ENCODE data around the gene SACS.

Gene SACS

GRCh38 chr13:23385931-23386330 is 47.6 kb downstream of the SACS start:
- no peak overlapping the region for H3K18ac ChIP-seq (ENCODE audit: low read depth in 1 of 2, low read length in 2 of 2)
- no peak overlapping the region for H3K4me3 ChIP-seq (ENCODE audit: insufficient read depth in 1 of 2, low read depth in 1 of 2, low read length in 2 of 2)
- no peak overlapping the region for H4K91ac ChIP-seq (ENCODE audit: low read length)
- no peak overlapping the region for H3K27ac ChIP-seq (ENCODE audit: low read length, poor library complexity, severe bottlenecking)
- no peak overlapping the region for H3K23ac ChIP-seq (ENCODE audit: low read length in 2 of 2)
- H3K4me2 ChIP-seq (ENCODE audit: low read length, poor library complexity, severe bottlenecking) = no peak overlapping the region
- no peak overlapping the region for H2AFZ ChIP-seq (ENCODE audit: low read depth, low read length)
- no peak overlapping the region for H4K8ac ChIP-seq (ENCODE audit: low read length)
- WGBS = 94% methylated on average over 3 of the region's 3 CpGs
- no peak overlapping the region for H2BK15ac ChIP-seq (ENCODE audit: low read depth, poor library complexity, severe bottlenecking)
- no peaks in the 10 kb centered on the region for H3K9me3 ChIP-seq (ENCODE audit: control insufficient read depth, low read length)
- no peak overlapping the region for H3K9ac ChIP-seq (ENCODE audit: low read length)
- H2BK120ac ChIP-seq (ENCODE audit: low read depth, low read length) = no peak overlapping the region
- H3K36me3 ChIP-seq (ENCODE audit: control insufficient read depth in 1 of 2, insufficient read depth in 2 of 2, low read depth in 1 of 2, low read length in 2 of 2) = no peaks in the 10 kb centered on the region
- DNase-seq = no peak
- no peaks in the 10 kb centered on the region for H3K27me3 ChIP-seq (ENCODE audit: control insufficient read depth in 1 of 2, insufficient read depth in 1 of 2, low read length in 2 of 2)
- no peak overlapping the region for H2BK5ac ChIP-seq (ENCODE audit: low read depth, low read length, poor library complexity, severe bottlenecking)
- no peak overlapping the region for H2AK5ac ChIP-seq (ENCODE audit: low read length, severe bottlenecking)
- H3K14ac ChIP-seq (ENCODE audit: low read length in 2 of 2) = no peak overlapping the region
- H3K4me1 ChIP-seq (ENCODE audit: control insufficient read depth, insufficient read depth, low read depth, low read length) = peaks cover 3% of the 10 kb centered on the region
- no peak overlapping the region for H3K4ac ChIP-seq (ENCODE audit: low read depth in 1 of 2, low read length in 2 of 2)
- peaks cover 10% of the 10 kb centered on the region for H3K79me1 ChIP-seq (replicated peaks; ENCODE audit: low read length, poor library complexity, severe bottlenecking)
- no peak overlapping the region for H2BK12ac ChIP-seq (ENCODE audit: low read length in 2 of 2)

- no peaks in the 10 kb centered on the region for H3K36me3 ChIP-seq (ENCODE audit: control insufficient read depth in 1 of 2, insufficient read depth in 2 of 2, low read depth in 1 of 2, low read length in 2 of 2)
- H3K27me3 ChIP-seq (ENCODE audit: control insufficient read depth in 1 of 2, insufficient read depth in 1 of 2, low read length in 2 of 2) = no peaks in the 10 kb centered on the region
- H3K4me3 ChIP-seq (ENCODE audit: insufficient read depth in 1 of 2, low read depth in 1 of 2, low read length in 2 of 2) = no peak overlapping the region
- H3K23ac ChIP-seq (ENCODE audit: low read length in 2 of 2) = no peak overlapping the region
- H3K9me3 ChIP-seq (ENCODE audit: control insufficient read depth, low read length) = no peaks in the 10 kb centered on the region
- no peak overlapping the region for H3K14ac ChIP-seq (ENCODE audit: low read length in 2 of 2)
- no peak overlapping the region for H3K18ac ChIP-seq (ENCODE audit: low read depth in 1 of 2, low read length in 2 of 2)
- H2BK15ac ChIP-seq (ENCODE audit: low read depth, poor library complexity, severe bottlenecking) = no peak overlapping the region
- peak overlapping the region; percentile 18 for H3K27ac ChIP-seq (ENCODE audit: low read length, poor library complexity, severe bottlenecking)
- H2AFZ ChIP-seq (ENCODE audit: low read depth, low read length) = no peak overlapping the region
- no peak overlapping the region for H2BK120ac ChIP-seq (ENCODE audit: low read depth, low read length)
- H4K8ac ChIP-seq (ENCODE audit: low read length) = no peak overlapping the region
- H3K4ac ChIP-seq (ENCODE audit: low read depth in 1 of 2, low read length in 2 of 2) = no peak overlapping the region
- H3K4me1 ChIP-seq (ENCODE audit: control insufficient read depth, insufficient read depth, low read depth, low read length) = peaks cover 4% of the 10 kb centered on the region
- no peak overlapping the region for H2BK12ac ChIP-seq (ENCODE audit: low read length in 2 of 2)
- H4K91ac ChIP-seq (ENCODE audit: low read length) = no peak overlapping the region
- H2AK5ac ChIP-seq (ENCODE audit: low read length, severe bottlenecking) = no peak overlapping the region
- no peak overlapping the region for H3K9ac ChIP-seq (ENCODE audit: low read length)
- 63% methylated on average over 3 of the region's 4 CpGs for WGBS
- DNase-seq = peak; percentile 22
- peaks cover 7% of the 10 kb centered on the region for H3K79me1 ChIP-seq (replicated peaks; ENCODE audit: low read length, poor library complexity, severe bottlenecking)
- H3K4me2 ChIP-seq (ENCODE audit: low read length, poor library complexity, severe bottlenecking) = no peak overlapping the region
- H2BK5ac ChIP-seq (ENCODE audit: low read depth, low read length, poor library complexity, severe bottlenecking) = no peak overlapping the region
These were observed 49.4 kb downstream of the SACS start for GRCh38 chr13:23384111-23384510.

- Histone ChIP-seq H2BK15ac (ENCODE audit: low read depth, poor library complexity, severe bottlenecking) (no peak overlapping the region), H2AK5ac (ENCODE audit: low read length, severe bottlenecking) (peak overlapping the region; percentile 49), H3K14ac (ENCODE audit: low read length in 2 of 2) (no peak overlapping the region), H3K18ac (ENCODE audit: low read depth in 1 of 2, low read length in 2 of 2) (no peak overlapping the region), H3K27ac (ENCODE audit: low read length, poor library complexity, severe bottlenecking) (no peak overlapping the region), H2BK5ac (ENCODE audit: low read depth, low read length, poor library complexity, severe bottlenecking) (no peak overlapping the region), H3K36me3 (ENCODE audit: control insufficient read depth in 1 of 2, insufficient read depth in 2 of 2, low read depth in 1 of 2, low read length in 2 of 2) (no peaks in the 10 kb centered on the region), H3K4ac (ENCODE audit: low read depth in 1 of 2, low read length in 2 of 2) (no peak overlapping the region), H3K9me3 (ENCODE audit: control insufficient read depth, low read length) (no peaks in the 10 kb centered on the region), H2AFZ (ENCODE audit: low read depth, low read length) (no peak overlapping the region), H3K79me1 (replicated peaks; ENCODE audit: low read length, poor library complexity, severe bottlenecking) (peaks cover 9% of the 10 kb centered on the region), H3K4me2 (ENCODE audit: low read length, poor library complexity, severe bottlenecking) (no peak overlapping the region), H4K91ac (ENCODE audit: low read length) (no peak overlapping the region), H3K4me1 (ENCODE audit: control insufficient read depth, insufficient read depth, low read depth, low read length) (peaks cover 9% of the 10 kb centered on the region), H3K27me3 (ENCODE audit: control insufficient read depth in 1 of 2, insufficient read depth in 1 of 2, low read length in 2 of 2) (no peaks in the 10 kb centered on the region), H2BK12ac (ENCODE audit: low read length in 2 of 2) (no peak overlapping the region), H2BK120ac (ENCODE audit: low read depth, low read length) (no peak overlapping the region), H3K4me3 (ENCODE audit: insufficient read depth in 1 of 2, low read depth in 1 of 2, low read length in 2 of 2) (no peak overlapping the region), H4K8ac (ENCODE audit: low read length) (no peak overlapping the region), H3K9ac (ENCODE audit: low read length) (no peak overlapping the region), H3K23ac (ENCODE audit: low read length in 2 of 2) (no peak overlapping the region)
- no peak for DNase-seq
- WGBS = 94% methylated on average over 6 of the region's 6 CpGs
These were observed 50.4 kb downstream of the SACS start for GRCh38 chr13:23383151-23383550.

- no peak overlapping the region for H2BK5ac ChIP-seq (ENCODE audit: low read depth, low read length, poor library complexity, severe bottlenecking)
- H3K27me3 ChIP-seq (ENCODE audit: control insufficient read depth in 1 of 2, insufficient read depth in 1 of 2, low read length in 2 of 2) = no peaks in the 10 kb centered on the region
- WGBS = 94% methylated on average over 2 of the region's 6 CpGs
- no peak overlapping the region for H4K91ac ChIP-seq (ENCODE audit: low read length)
- no peak overlapping the region for H3K18ac ChIP-seq (ENCODE audit: low read depth in 1 of 2, low read length in 2 of 2)
- peaks cover 6% of the 10 kb centered on the region for H3K79me1 ChIP-seq (replicated peaks; ENCODE audit: low read length, poor library complexity, severe bottlenecking)
- H3K23ac ChIP-seq (ENCODE audit: low read length in 2 of 2) = no peak overlapping the region
- peaks cover 13% of the 10 kb centered on the region for H3K4me1 ChIP-seq (ENCODE audit: control insufficient read depth, insufficient read depth, low read depth, low read length)
- H2AFZ ChIP-seq (ENCODE audit: low read depth, low read length) = no peak overlapping the region
- no peak overlapping the region for H3K27ac ChIP-seq (ENCODE audit: low read length, poor library complexity, severe bottlenecking)
- no peak overlapping the region for H2BK12ac ChIP-seq (ENCODE audit: low read length in 2 of 2)
- H3K36me3 ChIP-seq (ENCODE audit: control insufficient read depth in 1 of 2, insufficient read depth in 2 of 2, low read depth in 1 of 2, low read length in 2 of 2) = no peaks in the 10 kb centered on the region
- DNase-seq = no peak
- H2BK120ac ChIP-seq (ENCODE audit: low read depth, low read length) = no peak overlapping the region
- no peak overlapping the region for H2BK15ac ChIP-seq (ENCODE audit: low read depth, poor library complexity, severe bottlenecking)
- no peak overlapping the region for H3K4ac ChIP-seq (ENCODE audit: low read depth in 1 of 2, low read length in 2 of 2)
- no peak overlapping the region for H3K4me3 ChIP-seq (ENCODE audit: insufficient read depth in 1 of 2, low read depth in 1 of 2, low read length in 2 of 2)
- H2AK5ac ChIP-seq (ENCODE audit: low read length, severe bottlenecking) = no peak overlapping the region
- H4K8ac ChIP-seq (ENCODE audit: low read length) = no peak overlapping the region
- H3K9ac ChIP-seq (ENCODE audit: low read length) = peak overlapping the region; percentile 16
- H3K4me2 ChIP-seq (ENCODE audit: low read length, poor library complexity, severe bottlenecking) = no peak overlapping the region
- H3K9me3 ChIP-seq (ENCODE audit: control insufficient read depth, low read length) = no peaks in the 10 kb centered on the region
- no peak overlapping the region for H3K14ac ChIP-seq (ENCODE audit: low read length in 2 of 2)
These were observed 51.6 kb downstream of the SACS start for GRCh38 chr13:23381866-23382265.

Data from mesenchymal stem cell (in vitro differentiated cells and primary cell).